ENCODE data around the gene MRPL24. TPM values are rescaled to one million over a fixed set of nuclear protein-coding genes. Genes with fewer than 3 reads are reported as not detected.

Gene MRPL24
- total and polyA plus RNA-seq, 10 of the 15 experiments (the other 5 are each of a cell fraction or from before 2014, with no cell fraction given): 87.4 to 269 (median 134) TPM

- WGBS (ENCODE audit: insufficient coverage, insufficient replicate concordance, low lambda C conversion rate, missing lambda C conversion rate): under 1% methylated on average over 18 of the region's 18 CpGs
- Histone ChIP-seq H3K27me3 (replicated peaks in 1 of 2; ENCODE audit: control insufficient read depth in 2 of 2, insufficient read depth in 2 of 2, low read length in 1 of 2) (no peaks in the 10 kb centered on the region), H3K4me3 (peak overlapping the region; percentile 100), H3K27ac (ENCODE audit: control insufficient read depth, insufficient read depth) (peak overlapping the region; percentile 25), H3K9ac (ENCODE audit: control insufficient read depth, insufficient read depth, low read length) (peak overlapping the region; percentile 98), H3K4me1 (ENCODE audit: control insufficient read depth, insufficient read depth, low read length) (peaks cover 21% of the 10 kb centered on the region), H3K9me3 (replicated peaks; ENCODE audit: control insufficient read depth, insufficient read depth, low read length) (no peaks in the 10 kb centered on the region), H2AFZ (ENCODE audit: control insufficient read depth, low read depth, low read length) (no peak overlapping the region), H3K36me3 (ENCODE audit: control insufficient read depth in 2 of 2, insufficient read depth in 2 of 2, low read length in 1 of 2) (peaks cover 16 to 35% of the 10 kb centered on the region in 2 experiments), H4K20me1 (ENCODE audit: control insufficient read depth, insufficient read depth) (peaks cover 7% of the 10 kb centered on the region), H3K79me2 (ENCODE audit: control insufficient read depth, insufficient read depth, low read length) (peaks cover 83% of the 10 kb centered on the region), H3K4me2 (ENCODE audit: control insufficient read depth, insufficient read depth) (peak overlapping the region; percentile 99)
- POLR2A ChIA-PET: interaction anchor here (0.7 to 7.0 kb wide), 12 partner anchors 11 to 158 kb away, joined by 3 to 75 read pairs (median 6); partner anchors contain the start of genes HDGF, MRPL24, NTRK1 and PRCC
- RAD21 ChIA-PET (ENCODE audit: unreplicated experiment): interaction anchor here (0.6 to 7.1 kb wide), 47 partner anchors 14 to 454 kb away, joined by 3 to 173 read pairs (median 5); partner anchors contain the start of genes CRABP2, HDGF, INSRR and MRPL24
- SMC1A ChIA-PET (ENCODE audit: uncharacterized antibody, unreplicated experiment): interaction anchor here (0.6 to 10.0 kb wide), 43 partner anchors 11 to 270 kb away, joined by 3 to 168 read pairs (median 8); partner anchors contain the start of genes CRABP2, HDGF, INSRR and MRPL24
- CTCF ChIA-PET: interaction anchor here (0.6 to 11.2 kb wide), 72 partner anchors 11 to 621 kb away, joined by 3 to 433 read pairs (median 6); partner anchors contain the start of genes CRABP2, HAPLN2, HDGF and INSRR
- BruUV-seq (replicated peaks): no TSS peak
- DNase-seq (ENCODE audit: low read depth, low spot score) (peak; percentile 64), ATAC-seq (peak; percentile 73), FAIRE-seq (peak; percentile 70)
- intact Hi-C loops (cut with micrococcal nuclease; ENCODE audit: unreplicated experiment): loop anchor here (1.0 to 10.0 kb wide), 6 partner anchors 27 to 165 kb away; partner anchors contain the start of gene NTRK1
- in situ Hi-C loops (cut with MboI): no loop called here
- TF ChIP-seq RB1 (IDR thresholded peaks at IDR 0.05; ENCODE audit: borderline replicate concordance): peak; percentile 71; the same call in 1 of the 2 replicates
- TF ChIP-seq RFX5 (IDR thresholded peaks at IDR 0.05; ENCODE audit: low read depth, low read length): no peak
- TF ChIP-seq USF1 (IDR thresholded peaks at IDR 0.05; ENCODE audit: borderline replicate concordance, extremely low read length, insufficient read depth, low read depth, low read length): no peak
- TF ChIP-seq IKZF2 (IDR thresholded peaks at IDR 0.05): peak in 1 of 2 experiments; percentile 35; a peak in 2 of 4 replicates
- TF ChIP-seq NR2C2 (IDR thresholded peaks at IDR 0.05; ENCODE audit: borderline replicate concordance, control insufficient read depth, insufficient read length, low read depth): no peak
- TF ChIP-seq EED (IDR thresholded peaks at IDR 0.05; ENCODE audit: low read depth): peak; percentile 71; the same call in 1 of the 2 replicates
- TF ChIP-seq MAX (IDR thresholded peaks at IDR 0.05; ENCODE audit: low read depth, low read length): 0 out of 2 replicates have a peak, but pooled peaks have one; percentile 25
- no peak for TF ChIP-seq MYC (IDR thresholded peaks at IDR 0.05; ENCODE audit: insufficient read depth, insufficient read length, insufficient replicate concordance, low read length, severe bottlenecking)
- TF ChIP-seq SIN3A (IDR thresholded peaks at IDR 0.05; ENCODE audit: low read depth, low read length): peak; percentile 61; the same call in 1 of the 2 replicates
- TF ChIP-seq CUX1 (IDR thresholded peaks at IDR 0.05; ENCODE audit: insufficient replicate concordance, low read depth, low read length): no peak
- peak; percentile 92 for TF ChIP-seq SMARCA5 (IDR thresholded peaks at IDR 0.05)
- TF ChIP-seq MLLT1 (IDR thresholded peaks at IDR 0.05): peak; percentile 38; the same call in 1 of the 2 replicates
- TF ChIP-seq CREB1 (IDR thresholded peaks at IDR 0.05; ENCODE audit: low read depth): 0 out of 2 replicates have a peak, but pooled peaks have one; percentile 36
These were observed 15.1 kb downstream of the MRPL24 start for GRCh38 chr1:156725683-156726280.
